Measurements from ENCODE around the gene MTERF4. TPM values are rescaled to one million over a fixed set of nuclear protein-coding genes. Genes with fewer than 3 reads are reported as not detected.

Gene MTERF4, protein sequence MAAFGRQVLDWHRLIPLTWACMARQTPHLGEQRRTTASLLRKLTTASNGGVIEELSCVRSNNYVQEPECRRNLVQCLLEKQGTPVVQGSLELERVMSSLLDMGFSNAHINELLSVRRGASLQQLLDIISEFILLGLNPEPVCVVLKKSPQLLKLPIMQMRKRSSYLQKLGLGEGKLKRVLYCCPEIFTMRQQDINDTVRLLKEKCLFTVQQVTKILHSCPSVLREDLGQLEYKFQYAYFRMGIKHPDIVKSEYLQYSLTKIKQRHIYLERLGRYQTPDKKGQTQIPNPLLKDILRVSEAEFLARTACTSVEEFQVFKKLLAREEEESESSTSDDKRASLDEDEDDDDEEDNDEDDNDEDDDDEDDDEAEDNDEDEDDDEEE
- total RNA-seq, result 23.6 TPM
- long read RNA-seq, transcript MTERF4-202 (4 exons, 1,637 nt), result major isoform, 50 of 96 reads
- long read RNA-seq, transcript MTERF4-204 (3 exons, 802 nt), result minor isoform, 6 of 96 reads
- long read RNA-seq, partial matches to known transcripts, result 1 of 96 reads
- long read RNA-seq, other reads (novel, unspliced or antisense), result 29 of 96 reads

DNA sequence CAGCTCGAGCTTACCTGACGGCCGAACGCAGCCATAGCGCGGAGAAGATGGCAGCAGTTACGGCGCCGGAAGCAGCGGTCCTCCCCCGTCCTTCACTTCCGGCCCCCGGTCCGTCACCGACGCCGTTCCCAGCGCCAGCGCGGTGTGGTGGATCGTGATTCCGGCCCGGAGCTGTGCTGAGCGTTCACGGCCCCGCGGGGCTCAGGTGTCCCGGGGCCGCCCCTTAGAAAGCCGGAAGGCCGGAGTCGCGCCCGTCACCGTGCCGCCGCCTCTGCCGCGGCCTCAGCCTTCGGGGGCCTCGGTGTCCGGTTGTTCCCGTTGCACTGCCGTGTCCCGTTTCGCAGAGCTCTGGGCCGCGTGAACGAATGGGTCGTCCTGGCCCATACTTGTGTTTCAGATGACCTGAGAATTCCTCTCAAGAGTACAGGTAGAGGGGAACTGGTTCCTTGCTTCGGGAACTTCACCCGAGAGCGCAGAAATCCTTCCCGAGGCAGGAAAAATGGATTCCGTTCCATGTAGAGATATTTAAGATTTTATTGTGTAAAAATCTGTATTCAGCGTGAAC lies at the start of gene MTERF4:
MTERF4 (minus strand) TSS at position 49 of the 565 bp plus-strand sequence; CDS start at position 35, 14 bp downstream.
- DNase-seq (ENCODE audit: low spot score), result peak; percentile 96

DNA sequence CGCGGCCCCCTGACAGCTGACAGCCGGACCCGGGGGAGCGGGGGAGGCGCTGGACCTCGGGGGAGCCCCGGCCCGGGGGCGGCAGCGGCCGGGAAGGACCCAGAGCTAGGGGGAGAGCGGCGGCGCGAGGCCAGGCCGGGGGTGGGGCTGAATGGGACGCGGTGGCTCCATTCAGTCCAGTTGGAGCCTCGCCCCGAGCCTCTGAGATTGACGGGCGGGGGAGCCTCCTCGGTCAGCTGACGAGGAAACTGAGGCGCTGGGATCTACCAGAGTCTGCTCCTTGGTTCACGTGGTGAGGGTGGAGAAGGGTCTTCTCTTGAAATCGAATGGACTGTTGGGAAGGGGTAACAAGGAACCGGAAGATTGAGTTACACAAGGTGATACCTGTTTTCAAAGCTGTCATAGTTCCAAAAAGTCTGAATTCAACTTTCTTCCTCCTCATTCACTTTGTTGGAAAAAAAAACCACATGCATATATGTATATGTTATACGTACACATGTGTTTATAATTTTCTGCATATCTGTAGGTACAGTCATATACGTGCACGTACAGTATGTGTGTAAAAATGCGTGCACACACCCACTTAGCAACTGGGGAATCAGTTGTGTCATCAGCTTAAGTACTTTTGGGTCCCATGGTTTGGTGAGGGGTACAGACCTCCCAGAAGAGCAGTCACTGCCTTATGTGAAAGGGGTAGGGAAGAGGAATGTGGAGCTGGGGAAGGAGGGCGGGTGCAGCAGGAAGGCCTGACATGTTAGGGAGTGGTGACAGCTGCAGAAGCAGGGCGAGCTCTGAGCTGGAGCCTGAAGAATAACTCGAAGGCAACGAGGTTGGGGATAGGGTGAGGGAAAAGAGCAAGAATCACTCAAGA lies 48.8 kb upstream of the MTERF4 start:
- DNase-seq (ENCODE audit: low spot score), result no peak

DNA sequence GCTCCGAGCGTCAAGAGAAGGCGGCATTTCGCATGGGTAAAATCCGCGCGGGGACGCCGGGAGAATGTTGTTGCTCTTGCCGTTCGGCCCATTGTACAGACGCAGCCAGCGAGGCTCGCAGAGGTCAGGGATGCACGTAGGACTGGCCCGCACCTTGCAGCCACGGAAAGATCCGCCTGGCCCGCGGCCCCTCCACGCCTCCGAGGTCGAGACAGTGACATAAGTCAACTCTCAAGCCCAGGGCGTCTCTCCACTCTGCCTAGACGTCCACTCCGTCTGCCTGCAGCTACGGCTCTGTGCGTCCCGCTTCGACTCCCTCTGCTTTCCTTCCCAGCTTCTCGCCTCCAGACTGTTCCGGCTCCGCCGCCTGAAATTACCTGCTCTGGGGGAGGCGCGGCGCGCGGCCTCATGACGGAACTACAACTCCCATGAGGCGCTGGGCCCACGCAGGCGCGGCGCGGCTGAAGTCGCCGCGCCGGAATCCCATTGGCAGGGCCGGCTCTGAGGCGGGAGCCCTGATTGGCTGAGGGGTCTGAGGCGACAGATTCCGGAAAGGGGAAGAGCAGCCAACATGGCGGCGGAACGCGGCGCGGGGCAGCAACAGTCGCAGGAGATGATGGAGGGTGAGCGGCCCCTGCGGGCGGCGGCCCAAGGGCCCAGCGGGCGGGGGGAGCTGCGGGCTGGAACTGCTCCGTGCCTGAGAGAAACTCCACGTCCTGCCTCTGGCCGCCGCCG lies 48.0 kb upstream of the MTERF4 start, which contains the start of gene PPP1R7:
PPP1R7 (plus strand) TSS at position 543 of the 735 bp plus-strand sequence; CDS start at position 572, 29 bp downstream.
- peak; percentile 98 for DNase-seq (ENCODE audit: low spot score)

DNA sequence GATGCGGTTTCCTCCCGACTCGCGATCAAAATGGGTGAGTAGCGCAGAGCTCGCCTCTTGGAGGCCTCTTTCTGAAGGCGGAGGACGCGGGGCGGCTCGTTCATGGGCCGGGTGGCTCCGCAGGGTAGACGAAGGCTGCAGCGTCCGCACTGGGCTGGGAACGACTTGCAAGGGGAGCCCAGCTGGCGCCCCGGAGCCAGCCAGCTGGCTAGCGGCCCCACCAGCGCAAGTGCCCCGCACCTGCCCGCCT lies 47.5 kb upstream of the MTERF4 start:
- DNase-seq (ENCODE audit: low spot score), result no peak

DNA sequence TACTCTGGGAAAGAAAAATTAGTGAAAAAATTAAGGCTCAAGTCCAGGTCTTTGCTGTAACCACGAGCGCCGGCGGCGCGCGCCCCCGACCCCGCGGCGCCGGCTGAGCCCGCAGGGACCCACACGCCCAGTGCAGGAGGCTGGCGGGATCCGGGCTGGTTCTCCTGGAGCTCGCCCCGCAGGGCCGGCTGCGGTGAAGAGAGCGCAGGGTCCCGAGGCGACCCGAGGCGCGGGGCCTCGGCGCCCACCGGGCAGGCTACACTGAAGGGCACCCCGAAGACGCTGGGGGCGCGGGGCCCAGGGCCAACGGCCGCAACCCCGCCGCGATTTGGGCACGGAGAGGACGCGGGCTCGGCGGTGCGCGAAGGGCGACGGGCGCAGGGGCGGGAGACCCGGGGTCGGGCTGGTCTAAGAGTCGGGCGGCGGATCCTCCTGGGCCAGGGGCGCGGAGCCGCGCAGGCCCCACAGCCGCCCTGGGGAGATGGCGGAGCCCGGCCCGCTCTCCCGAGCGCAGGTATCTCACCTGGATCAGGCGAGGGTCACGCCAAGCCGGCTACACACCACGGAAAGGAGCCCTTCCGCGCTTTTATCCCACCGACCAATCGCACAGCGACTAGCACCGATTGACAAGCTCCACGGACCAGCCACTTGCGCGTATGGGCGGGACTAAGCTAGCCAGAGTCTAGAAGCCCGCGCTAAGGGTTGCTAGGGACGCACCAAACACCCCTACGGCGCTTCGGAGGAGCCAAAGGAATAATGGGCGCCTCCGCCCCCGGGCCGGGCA lies 47.0 kb upstream of the MTERF4 start, which contains the start of gene PASK:
PASK (minus strand) TSS at position 582 of the 784 bp plus-strand sequence. CDS start 6,440 bp downstream, outside the sequence.
- peak; percentile 95 for DNase-seq (ENCODE audit: low spot score)

DNA sequence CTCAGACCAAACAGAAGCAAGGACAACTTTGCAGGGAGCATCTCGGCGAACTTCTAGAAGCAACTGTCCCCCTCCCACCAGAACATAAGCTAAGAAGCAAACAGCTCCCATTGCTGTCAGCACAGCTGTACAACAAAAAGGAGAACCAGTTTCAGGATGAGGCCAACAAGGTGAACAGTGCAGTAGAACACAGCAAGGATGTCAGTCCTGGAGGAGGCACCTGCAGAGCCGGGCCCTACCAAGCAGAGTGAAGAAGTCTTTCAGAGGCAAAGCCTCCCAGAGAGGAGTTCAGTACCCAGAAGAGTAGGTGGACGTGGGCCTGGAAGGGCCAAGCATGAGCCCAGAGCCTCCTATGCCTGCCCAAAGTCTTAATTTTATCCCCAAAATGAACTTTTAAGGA lies 46.2 kb upstream of the MTERF4 start:
- DNase-seq (ENCODE audit: low spot score), result no peak

DNA sequence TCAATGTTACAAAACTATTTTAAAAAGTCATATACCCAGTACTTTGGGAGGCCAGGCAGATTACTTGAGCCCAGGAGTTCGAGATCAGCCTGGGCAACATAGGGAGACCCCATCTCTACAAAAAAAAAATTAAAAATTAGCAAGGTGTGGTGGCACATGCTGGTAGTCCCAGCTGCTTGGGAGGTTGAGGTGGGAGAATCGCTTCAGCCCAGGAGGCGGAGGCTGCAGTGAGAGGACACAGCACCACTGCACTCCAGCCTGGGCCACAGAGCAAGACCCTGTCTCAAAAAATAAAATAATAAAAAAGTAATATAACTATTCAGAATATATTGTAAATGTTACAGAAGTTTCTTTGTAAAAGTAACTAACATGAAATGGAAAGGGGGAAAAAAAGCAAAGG lies 45.2 kb upstream of the MTERF4 start:
- no peak for DNase-seq (ENCODE audit: low spot score)

DNA sequence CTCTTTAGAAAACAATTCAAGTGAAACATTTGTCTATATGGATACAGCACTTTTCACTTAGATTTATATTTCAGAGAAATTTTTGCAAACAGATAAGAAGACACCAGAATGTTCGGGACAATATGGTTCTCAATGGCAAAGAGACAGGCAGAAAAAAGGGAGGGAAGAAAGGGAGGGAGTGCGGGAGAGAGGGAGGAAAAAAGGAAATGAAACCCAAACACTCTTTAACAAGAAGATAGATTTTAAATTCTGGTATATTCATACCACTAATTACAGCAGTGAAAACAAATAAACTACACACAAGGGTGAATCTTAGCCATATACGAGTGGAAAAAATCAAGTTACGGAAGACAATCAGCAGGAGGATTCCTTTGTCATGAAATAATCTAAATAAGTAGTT lies 44.2 kb upstream of the MTERF4 start:
- DNase-seq (ENCODE audit: low spot score), result no peak

DNA sequence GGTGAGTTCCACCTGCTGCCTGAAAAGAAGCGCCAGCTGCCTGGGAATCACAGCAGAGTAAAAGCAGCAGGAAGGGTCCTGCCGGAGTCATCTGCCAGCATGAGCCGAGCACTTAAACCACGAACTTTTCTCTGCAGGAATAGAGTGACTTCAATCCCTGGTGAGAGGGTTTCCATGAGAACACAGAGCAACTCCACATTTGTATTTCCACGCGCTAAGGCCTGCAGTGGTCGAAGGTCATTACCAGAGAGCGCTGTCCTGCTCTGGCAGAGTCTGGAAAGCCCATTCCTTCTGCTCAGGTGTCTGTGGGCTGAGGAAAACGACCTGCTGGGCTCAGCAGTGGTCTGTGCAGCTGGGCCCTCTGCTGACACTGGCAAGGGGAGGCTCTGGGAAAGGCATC lies 40.5 kb upstream of the MTERF4 start:
- no peak for DNase-seq (ENCODE audit: low spot score)

DNA sequence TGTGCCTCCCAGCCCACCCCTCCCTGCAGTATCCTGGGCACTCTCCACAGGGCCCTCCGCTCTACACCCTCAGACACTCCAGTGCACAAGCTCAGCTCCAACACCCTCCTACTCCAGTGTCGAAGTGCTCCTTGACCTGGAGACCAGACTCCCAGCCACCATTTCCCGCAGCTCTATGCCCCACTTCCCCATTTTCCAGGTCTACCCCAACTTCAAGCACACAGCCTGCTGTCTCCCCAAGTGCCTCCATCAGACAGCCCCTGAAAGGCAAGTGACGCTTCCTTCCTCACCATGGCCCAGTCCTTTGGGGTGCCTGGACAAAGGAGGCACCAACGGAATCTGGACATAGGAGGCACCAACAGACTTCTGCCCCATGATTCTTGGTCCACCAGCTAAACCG lies 40.0 kb upstream of the MTERF4 start:
- no peak for DNase-seq (ENCODE audit: low spot score)

DNA sequence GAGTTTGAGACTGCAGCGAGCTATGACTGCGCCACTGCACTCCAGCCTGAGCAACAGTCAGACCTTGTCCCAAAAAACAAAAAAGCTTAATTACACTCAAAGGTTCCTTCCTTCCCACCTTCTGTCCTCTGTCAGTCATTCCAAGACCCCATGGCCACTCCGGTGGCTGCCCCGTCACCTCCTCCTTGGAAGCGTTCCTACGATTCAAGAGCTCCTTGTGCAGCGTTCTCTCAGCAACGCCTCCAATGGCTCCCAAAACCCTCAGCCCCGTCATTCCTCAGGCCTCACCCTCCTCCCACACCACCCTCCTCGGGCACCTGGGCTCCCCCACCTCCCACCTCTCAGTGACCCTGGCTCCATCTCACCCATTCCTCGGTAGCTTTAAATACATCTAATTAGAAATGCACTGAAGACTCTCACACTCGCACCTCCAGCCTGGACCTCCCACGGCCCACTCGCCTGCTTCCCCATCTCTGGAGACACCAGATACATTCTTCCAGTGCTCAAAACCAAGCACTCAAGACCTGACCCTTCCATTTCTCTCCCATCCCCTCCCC lies 39.2 kb upstream of the MTERF4 start:
- no peak for DNase-seq (ENCODE audit: low spot score)

DNA sequence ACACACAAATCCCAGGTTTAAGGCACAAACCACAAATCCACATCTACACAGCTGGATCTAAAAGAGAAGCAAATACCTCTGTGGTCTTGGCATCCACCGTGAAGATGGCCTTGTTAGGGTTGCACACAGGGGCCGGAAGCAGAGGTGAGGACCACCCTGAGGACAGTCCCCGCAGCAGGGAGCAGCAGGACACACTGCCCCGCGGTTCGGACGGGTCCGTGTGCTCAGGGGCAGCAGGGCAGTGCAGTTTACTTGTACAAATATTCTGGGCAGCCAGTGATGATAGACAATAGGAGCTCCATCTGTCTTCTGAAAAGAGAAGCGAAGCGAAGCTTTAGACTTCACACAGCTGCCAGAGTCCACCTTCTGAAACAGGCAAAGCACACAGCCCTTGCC lies 38.4 kb upstream of the MTERF4 start:
- DNase-seq (ENCODE audit: low spot score), result no peak

DNA sequence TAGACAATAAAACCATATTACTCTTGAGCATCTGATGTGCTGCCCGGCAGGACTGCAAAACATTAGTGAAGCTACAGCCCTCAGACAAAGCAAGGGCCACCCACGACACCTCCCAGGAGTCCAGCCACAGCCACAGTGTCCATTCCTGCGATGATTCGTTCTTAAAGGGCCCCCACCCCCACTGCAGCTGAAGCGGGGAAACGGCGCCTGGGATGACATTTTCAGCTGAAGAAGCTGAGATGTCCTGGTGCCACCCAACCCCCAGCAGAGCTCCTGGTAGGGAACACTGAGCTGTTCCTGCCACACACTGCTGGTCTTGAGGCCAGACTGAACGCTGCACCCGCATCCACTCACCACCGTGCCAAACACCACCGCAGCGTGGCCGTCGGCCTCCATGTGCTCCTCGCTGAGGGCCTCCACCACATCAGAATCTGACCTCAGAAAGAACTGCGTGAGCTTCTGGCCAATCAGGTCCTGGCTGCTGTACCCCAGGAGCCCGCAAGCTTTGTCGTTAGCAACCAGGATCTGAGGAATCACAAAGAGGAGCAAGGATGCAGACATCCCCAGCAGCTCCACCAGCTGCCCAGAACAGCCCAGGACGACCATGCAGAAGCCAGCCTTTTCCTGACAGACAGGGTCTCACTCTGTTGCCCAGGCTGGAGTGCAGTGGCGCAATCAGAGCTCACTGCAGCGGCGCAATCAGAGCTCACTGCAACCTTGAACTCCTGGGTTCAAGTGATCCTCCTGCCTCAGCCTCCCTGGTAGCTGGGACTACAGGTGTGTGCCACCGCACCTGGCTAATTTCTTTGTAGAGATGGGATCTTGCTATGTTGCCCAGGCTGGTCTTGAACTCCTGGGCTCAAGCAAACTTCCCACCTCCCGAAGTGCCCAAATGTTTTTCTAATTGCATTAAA lies 37.7 kb upstream of the MTERF4 start:
- DNase-seq (ENCODE audit: low spot score), result no peak

DNA sequence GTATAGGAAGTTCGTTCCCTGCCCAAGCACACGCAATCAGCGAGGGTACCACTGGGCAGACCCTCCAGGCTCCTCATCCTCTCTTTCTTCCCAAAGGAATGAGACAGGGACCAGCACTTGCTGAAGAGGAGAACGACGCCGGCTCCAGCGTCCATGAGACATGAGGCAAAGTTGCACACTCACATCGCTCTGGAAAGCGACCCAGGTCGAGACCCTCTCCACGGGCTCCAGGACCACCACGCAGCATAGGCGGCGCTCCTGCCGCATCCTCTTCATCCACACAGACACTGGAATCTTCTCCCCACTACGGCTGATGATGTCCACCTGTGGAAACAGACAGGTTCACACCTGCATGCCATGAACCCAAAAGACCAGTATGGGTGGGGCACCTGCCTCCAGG lies 36.4 kb upstream of the MTERF4 start:
- no peak for DNase-seq (ENCODE audit: low spot score)

DNA sequence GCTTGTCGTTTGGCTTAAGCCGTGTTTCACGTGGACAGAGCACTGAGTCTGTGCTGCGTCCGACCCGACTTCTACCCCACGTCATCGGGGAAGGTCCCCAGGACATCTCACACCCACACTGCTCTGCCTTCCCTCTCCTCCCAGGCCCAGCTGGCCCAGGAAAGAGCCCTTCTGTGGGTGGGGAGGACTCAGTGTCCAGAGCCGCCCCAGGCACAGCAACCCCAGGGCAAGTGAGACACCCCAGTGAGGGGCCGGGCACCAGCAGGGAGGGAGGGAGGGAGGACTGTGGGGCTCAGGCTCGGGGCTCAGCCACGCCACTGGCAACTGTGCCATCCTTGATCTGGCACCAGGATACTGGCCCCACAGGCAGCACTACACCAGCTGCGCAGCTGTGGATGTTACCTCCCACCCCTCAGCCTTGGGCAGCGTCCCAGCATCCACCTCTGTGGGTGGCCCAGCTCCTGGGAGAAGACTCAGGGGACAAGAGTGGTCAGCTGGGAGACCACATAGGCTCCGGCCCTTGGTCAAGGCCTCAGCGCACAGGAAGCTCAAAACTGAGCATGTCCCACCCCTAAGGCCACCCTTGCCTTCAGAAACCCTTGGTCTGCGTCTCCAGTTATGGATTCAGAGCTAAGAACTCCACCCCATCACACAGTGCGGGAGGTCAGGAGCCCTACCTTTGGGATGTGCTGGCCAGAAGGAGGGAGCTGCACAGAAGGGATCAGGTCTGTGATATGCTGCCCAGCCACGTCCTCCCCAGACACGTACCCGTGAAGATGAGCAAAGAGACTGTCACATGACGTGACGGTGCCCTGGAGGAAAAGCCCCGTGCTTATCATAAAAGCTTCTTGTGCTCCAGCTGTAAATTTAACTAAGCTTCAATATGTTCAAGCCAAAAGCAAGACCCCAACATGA lies 35.4 kb upstream of the MTERF4 start:
- DNase-seq (ENCODE audit: low spot score), result no peak

DNA sequence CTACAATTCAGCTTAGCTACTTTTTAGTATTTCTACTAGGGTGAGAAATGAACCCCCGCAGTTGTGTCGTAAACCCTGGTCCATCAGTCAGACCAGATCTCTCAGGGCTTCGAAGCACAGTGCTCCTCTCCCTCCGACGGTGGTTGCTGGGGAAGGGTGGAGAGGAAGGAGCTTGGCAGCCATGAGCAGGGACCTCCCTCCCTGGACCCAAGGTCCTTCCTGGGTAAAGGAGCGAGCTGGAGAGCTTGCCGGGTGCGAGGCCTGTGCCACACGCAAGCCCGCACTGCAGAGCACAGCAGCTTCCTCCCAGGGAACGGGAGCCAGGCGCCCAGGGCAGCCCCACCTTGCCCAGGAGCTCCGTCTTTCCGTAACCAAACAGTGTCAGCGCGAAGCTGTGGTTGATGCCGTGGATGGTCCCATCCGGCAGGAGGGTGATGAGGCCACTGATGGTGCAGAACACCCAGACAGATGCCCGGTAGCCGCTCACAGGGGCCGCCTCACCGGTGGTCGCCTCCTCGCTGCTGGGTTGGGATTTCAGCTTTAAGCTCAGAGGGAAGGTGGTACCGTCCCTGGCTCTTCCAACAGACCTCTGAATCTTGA lies 34.7 kb upstream of the MTERF4 start:
- no peak for DNase-seq (ENCODE audit: low spot score)

DNA sequence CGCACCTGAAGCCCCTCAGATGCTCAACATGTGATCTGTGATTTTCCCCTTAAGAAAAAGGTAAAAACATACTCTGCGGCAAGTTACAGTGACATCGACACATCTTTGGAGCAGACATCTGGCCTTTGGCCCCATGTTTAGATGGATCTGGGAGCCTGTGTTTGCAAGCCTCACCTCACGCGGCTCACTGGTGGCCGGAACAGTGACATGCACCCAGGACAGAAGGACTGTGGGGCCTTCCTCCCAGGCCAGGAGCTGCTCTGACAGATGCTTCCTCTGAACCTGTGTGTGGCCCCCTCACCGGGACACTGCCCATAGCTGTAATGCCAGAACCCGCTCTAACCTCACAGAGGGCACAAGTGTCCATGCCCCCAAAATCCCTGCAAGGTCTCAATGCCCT lies 34.1 kb upstream of the MTERF4 start:
- no peak for DNase-seq (ENCODE audit: low spot score)

All from mesenteric fat pad (tissue), 1 donor.